ENCODE measurements around the gene SLC12A7.

The SLC12A7 gene

DNA sequence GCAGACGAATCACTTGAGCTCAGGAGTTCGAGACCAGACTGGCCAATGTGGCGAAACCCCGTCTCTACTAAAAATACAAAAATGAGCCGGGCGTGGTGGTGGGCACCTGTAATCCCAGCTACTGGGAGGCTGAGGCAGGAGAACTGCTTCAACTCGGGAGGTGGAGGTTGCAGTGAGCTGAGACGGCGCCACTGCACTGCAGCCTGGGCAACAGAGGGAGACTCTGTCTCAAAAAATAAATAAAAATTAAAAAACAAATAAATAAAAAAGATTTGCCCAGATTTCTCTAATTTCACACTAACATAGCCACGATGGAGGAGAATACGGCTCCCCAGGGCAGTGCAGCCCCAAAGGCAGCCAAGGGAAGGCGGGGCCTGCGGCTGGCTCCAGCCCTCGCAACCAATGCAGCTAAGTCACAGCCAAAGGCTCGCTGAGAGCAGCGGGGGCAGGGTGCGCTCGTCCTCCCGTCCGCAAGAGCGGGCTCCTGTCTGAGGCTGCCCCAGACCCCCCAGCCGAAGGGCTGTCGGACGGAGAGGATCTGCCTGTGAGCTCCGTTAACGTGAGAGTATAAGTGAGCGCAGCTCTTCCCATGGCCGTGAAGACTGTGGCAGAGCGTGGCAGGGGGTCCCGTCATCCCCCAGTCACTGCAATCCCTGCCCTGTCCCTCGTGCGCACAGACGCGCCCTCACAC lies 43.5 kb downstream of the SLC12A7 start:
- H3K27me3 ChIP-seq (ENCODE audit: insufficient read depth, low read length), result no peaks in the 10 kb centered on the region
- no peak overlapping the region for H2BK120ac ChIP-seq (ENCODE audit: insufficient read depth, low read length, poor library complexity)
- H3K4ac ChIP-seq (ENCODE audit: low read depth, low read length), result no peak overlapping the region
- peaks cover 1 to 4% of the 10 kb centered on the region in 2 experiments for H3K36me3 ChIP-seq (ENCODE audit: control insufficient read depth in 1 of 2, insufficient read depth in 2 of 2, low read length in 2 of 2)
- no peak overlapping the region for H3K18ac ChIP-seq (ENCODE audit: low read length)
- no peak overlapping the region for H4K91ac ChIP-seq (ENCODE audit: low read depth, low read length)
- no peak overlapping the region for H4K12ac ChIP-seq (ENCODE audit: low read depth, low read length)
- no peak overlapping the region for H3K27ac ChIP-seq (ENCODE audit: low read depth, low read length)
- H2BK5ac ChIP-seq (ENCODE audit: low read depth, low read length, poor library complexity), result no peak overlapping the region
- no CpG with 5 or more reads among the region's 34 CpGs for WGBS (ENCODE audit: extremely low coverage, insufficient coverage, insufficient read length)
- H3K9me3 ChIP-seq (ENCODE audit: insufficient read depth, low read depth, low read length), result no peaks in the 10 kb centered on the region
- no peak overlapping the region for H4K8ac ChIP-seq (ENCODE audit: low read depth, low read length)
- no peak overlapping the region for H3K4me3 ChIP-seq (ENCODE audit: low read depth, low read length)
- no peaks in the 10 kb centered on the region for H3K79me2 ChIP-seq (ENCODE audit: control insufficient read depth, insufficient read depth, low read length, poor library complexity)
- DNase-seq, result no peak
- no peak overlapping the region for H3K4me2 ChIP-seq (ENCODE audit: low read length)
- no peaks in the 10 kb centered on the region for H3K79me1 ChIP-seq (ENCODE audit: low read length)
- H2BK12ac ChIP-seq (ENCODE audit: low read length), result no peak overlapping the region
- H3K23ac ChIP-seq (ENCODE audit: low read length), result no peak overlapping the region
- H3K9ac ChIP-seq (ENCODE audit: low read length), result no peak overlapping the region
- no peak overlapping the region for H2AFZ ChIP-seq (ENCODE audit: insufficient read depth, low read length, poor library complexity)
- no peaks in the 10 kb centered on the region for H3K4me1 ChIP-seq (ENCODE audit: control insufficient read depth in 1 of 2, insufficient read depth in 2 of 2, low read length in 2 of 2)
- no peak overlapping the region for H2AK5ac ChIP-seq (ENCODE audit: low read length)
- no peak overlapping the region for H3K14ac ChIP-seq (ENCODE audit: low read length)

DNA sequence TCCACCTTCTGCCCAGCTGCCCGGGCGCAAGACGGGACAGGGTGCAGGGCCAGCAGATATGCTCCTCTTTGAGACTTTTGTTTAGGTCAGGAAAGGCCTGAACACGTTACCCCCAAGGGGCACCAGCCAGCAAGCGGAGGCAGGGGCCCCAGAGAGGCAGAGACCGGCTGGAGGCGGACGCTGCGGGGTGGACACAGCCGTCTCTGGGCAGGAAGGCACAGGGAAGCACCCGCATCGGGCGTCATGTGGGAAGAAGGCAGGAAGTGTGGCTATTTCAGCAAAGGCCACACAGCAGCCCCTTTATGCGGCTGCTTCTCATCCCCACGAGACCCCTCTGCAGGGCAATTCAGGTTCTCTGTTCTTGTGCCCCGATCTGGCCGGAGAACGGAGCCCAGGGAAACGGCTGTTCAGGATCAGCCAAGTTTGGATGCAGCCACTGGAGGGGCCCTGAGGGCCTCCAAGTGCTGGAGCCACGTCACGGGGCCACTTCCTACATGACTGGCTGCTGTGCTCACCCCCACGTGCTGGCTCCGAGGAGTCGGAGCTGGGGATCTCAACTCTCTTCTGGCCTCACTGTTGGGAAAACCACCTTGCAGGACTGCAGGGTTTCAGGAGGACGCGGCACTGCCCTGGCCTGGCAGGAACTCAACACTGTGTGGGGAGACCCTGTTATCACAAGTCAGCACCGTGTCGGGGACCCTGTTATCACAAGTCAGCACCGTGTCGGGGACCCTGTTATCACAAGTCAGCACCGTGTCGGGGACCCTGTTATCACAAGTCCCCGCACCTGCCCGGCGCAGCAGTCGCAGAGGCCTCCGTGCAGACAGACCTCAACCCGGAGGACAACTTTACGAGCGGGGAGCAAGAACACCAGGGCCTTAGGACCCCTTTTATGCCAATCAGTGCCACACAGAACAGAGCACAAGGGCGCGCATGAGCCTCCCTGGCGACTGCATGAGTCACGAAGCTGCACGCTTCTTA lies 44.4 kb downstream of the SLC12A7 start:
- Histone ChIP-seq H4K12ac (ENCODE audit: low read depth, low read length) (no peak overlapping the region), H3K36me3 (ENCODE audit: control insufficient read depth in 1 of 2, insufficient read depth in 2 of 2, low read length in 2 of 2) (peaks cover 7 to 9% of the 10 kb centered on the region in 2 experiments), H3K27ac (ENCODE audit: low read depth, low read length) (no peak overlapping the region), H2BK5ac (ENCODE audit: low read depth, low read length, poor library complexity) (no peak overlapping the region), H2BK12ac (ENCODE audit: low read length) (no peak overlapping the region), H2AFZ (ENCODE audit: insufficient read depth, low read length, poor library complexity) (no peak overlapping the region), H3K9ac (ENCODE audit: low read length) (no peak overlapping the region), H3K18ac (ENCODE audit: low read length) (no peak overlapping the region), H4K8ac (ENCODE audit: low read depth, low read length) (no peak overlapping the region), H3K4me1 (ENCODE audit: control insufficient read depth in 1 of 2, insufficient read depth in 2 of 2, low read length in 2 of 2) (no peaks in the 10 kb centered on the region), H2AK5ac (ENCODE audit: low read length) (no peak overlapping the region), H3K79me2 (ENCODE audit: control insufficient read depth, insufficient read depth, low read length, poor library complexity) (no peaks in the 10 kb centered on the region), H3K14ac (ENCODE audit: low read length) (no peak overlapping the region), H3K4ac (ENCODE audit: low read depth, low read length) (no peak overlapping the region), H3K79me1 (ENCODE audit: low read length) (no peaks in the 10 kb centered on the region), H3K4me3 (ENCODE audit: low read depth, low read length) (no peak overlapping the region), H4K91ac (ENCODE audit: low read depth, low read length) (no peak overlapping the region), H3K27me3 (ENCODE audit: insufficient read depth, low read length) (no peaks in the 10 kb centered on the region), H3K23ac (ENCODE audit: low read length) (no peak overlapping the region), H3K4me2 (ENCODE audit: low read length) (no peak overlapping the region), H3K9me3 (ENCODE audit: insufficient read depth, low read depth, low read length) (peaks cover 2% of the 10 kb centered on the region), H2BK120ac (ENCODE audit: insufficient read depth, low read length, poor library complexity) (no peak overlapping the region)
- no peak for DNase-seq
- no CpG with 5 or more reads among the region's 45 CpGs for WGBS (ENCODE audit: extremely low coverage, insufficient coverage, insufficient read length)

DNA sequence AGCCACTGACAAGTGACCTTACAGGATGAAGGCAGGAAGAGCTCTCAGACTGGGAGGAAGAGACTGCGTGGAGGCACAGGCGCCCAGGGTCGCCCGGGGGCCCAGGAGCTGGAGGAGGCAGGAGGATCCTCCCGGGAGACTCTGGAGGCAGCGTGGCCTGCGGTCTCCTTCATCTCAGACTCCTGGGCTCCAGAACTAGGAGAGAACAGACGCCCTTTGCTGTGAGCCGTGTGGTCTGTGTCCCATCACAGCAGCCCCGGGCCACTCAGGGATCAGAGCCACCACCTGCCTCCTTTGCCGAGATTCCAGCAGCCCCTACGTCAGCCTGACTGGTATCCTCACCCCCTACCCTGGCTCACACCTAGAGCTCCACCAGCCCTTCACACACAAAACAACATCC lies 45.2 kb downstream of the SLC12A7 start:
- Histone ChIP-seq H4K91ac (ENCODE audit: low read depth, low read length) (no peak overlapping the region), H3K4me3 (ENCODE audit: low read depth, low read length) (no peak overlapping the region), H3K27ac (ENCODE audit: low read depth, low read length) (no peak overlapping the region), H3K79me2 (ENCODE audit: control insufficient read depth, insufficient read depth, low read length, poor library complexity) (no peaks in the 10 kb centered on the region), H2BK12ac (ENCODE audit: low read length) (no peak overlapping the region), H2AFZ (ENCODE audit: insufficient read depth, low read length, poor library complexity) (no peak overlapping the region), H3K9me3 (ENCODE audit: insufficient read depth, low read depth, low read length) (peaks cover 2% of the 10 kb centered on the region), H3K23ac (ENCODE audit: low read length) (no peak overlapping the region), H3K79me1 (ENCODE audit: low read length) (no peaks in the 10 kb centered on the region), H2AK5ac (ENCODE audit: low read length) (no peak overlapping the region), H4K12ac (ENCODE audit: low read depth, low read length) (no peak overlapping the region), H2BK5ac (ENCODE audit: low read depth, low read length, poor library complexity) (no peak overlapping the region), H3K18ac (ENCODE audit: low read length) (no peak overlapping the region), H3K4me2 (ENCODE audit: low read length) (no peak overlapping the region), H3K36me3 (ENCODE audit: control insufficient read depth in 1 of 2, insufficient read depth in 2 of 2, low read length in 2 of 2) (peaks cover 7 to 9% of the 10 kb centered on the region in 2 experiments), H3K4me1 (ENCODE audit: control insufficient read depth in 1 of 2, insufficient read depth in 2 of 2, low read length in 2 of 2) (no peaks in the 10 kb centered on the region), H3K4ac (ENCODE audit: low read depth, low read length) (no peak overlapping the region), H2BK120ac (ENCODE audit: insufficient read depth, low read length, poor library complexity) (no peak overlapping the region), H4K8ac (ENCODE audit: low read depth, low read length) (no peak overlapping the region), H3K14ac (ENCODE audit: low read length) (no peak overlapping the region), H3K27me3 (ENCODE audit: insufficient read depth, low read length) (no peaks in the 10 kb centered on the region), H3K9ac (ENCODE audit: low read length) (no peak overlapping the region)
- DNase-seq, result no peak
- no CpG with 5 or more reads among the region's 12 CpGs for WGBS (ENCODE audit: extremely low coverage, insufficient coverage, insufficient read length)

DNA sequence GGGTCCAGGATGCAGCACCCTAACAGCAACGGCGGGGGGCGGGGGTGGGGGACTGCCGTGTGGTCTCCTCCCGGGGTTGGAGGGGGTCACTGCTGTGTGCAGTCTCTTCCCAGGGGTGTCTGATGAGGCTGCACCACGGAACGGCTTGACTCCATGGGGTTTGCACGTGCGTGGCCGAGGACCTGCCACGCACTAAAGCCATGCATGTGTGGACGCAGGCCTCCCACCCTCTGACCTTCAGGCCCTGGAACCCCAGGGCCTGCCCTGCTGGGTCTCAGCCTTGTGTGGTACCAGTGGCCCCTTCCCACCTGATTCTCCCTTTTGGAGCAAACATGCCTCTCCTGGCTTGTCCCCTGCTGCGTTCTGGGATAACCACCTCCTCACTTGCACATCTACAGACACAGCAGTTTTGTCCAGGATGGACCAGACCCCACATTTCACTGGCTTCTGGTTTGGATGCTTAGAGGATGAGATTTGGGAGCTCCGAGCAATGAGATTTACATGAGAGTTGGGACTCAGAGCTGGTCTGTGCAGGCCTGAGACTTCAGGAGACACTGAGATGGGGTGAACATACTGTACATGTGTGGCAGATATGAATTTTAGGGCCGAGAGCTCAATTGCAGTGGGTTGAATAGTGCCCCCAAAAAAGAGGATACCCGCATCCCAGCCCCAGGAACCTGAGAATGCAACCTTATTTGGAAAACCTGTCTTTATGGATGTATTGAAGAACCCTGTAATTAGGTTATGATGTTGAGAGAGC lies 45.8 kb downstream of the SLC12A7 start:
- Histone ChIP-seq H4K91ac (ENCODE audit: low read depth, low read length) (no peak overlapping the region), H2BK120ac (ENCODE audit: insufficient read depth, low read length, poor library complexity) (no peak overlapping the region), H3K4me1 (ENCODE audit: control insufficient read depth in 1 of 2, insufficient read depth in 2 of 2, low read length in 2 of 2) (no peaks in the 10 kb centered on the region), H3K23ac (ENCODE audit: low read length) (no peak overlapping the region), H4K8ac (ENCODE audit: low read depth, low read length) (no peak overlapping the region), H3K27me3 (ENCODE audit: insufficient read depth, low read length) (no peaks in the 10 kb centered on the region), H4K12ac (ENCODE audit: low read depth, low read length) (no peak overlapping the region), H3K4me2 (ENCODE audit: low read length) (no peak overlapping the region), H3K27ac (ENCODE audit: low read depth, low read length) (no peak overlapping the region), H3K4me3 (ENCODE audit: low read depth, low read length) (no peak overlapping the region), H2BK12ac (ENCODE audit: low read length) (no peak overlapping the region), H3K79me2 (ENCODE audit: control insufficient read depth, insufficient read depth, low read length, poor library complexity) (no peaks in the 10 kb centered on the region), H3K9ac (ENCODE audit: low read length) (no peak overlapping the region), H2AFZ (ENCODE audit: insufficient read depth, low read length, poor library complexity) (no peak overlapping the region), H2AK5ac (ENCODE audit: low read length) (no peak overlapping the region), H3K36me3 (ENCODE audit: control insufficient read depth in 1 of 2, insufficient read depth in 2 of 2, low read length in 2 of 2) (peaks cover 7 to 9% of the 10 kb centered on the region in 2 experiments), H3K4ac (ENCODE audit: low read depth, low read length) (no peak overlapping the region), H3K79me1 (ENCODE audit: low read length) (no peaks in the 10 kb centered on the region), H2BK5ac (ENCODE audit: low read depth, low read length, poor library complexity) (no peak overlapping the region), H3K18ac (ENCODE audit: low read length) (no peak overlapping the region), H3K9me3 (ENCODE audit: insufficient read depth, low read depth, low read length) (peaks cover 2% of the 10 kb centered on the region), H3K14ac (ENCODE audit: low read length) (no peak overlapping the region)
- WGBS (ENCODE audit: extremely low coverage, insufficient coverage, insufficient read length), result no CpG with 5 or more reads among the region's 16 CpGs
- no peak for DNase-seq

Data from trophoblast cell (in vitro differentiated cells and primary cell).